ENCODE measurements around the gene ZNF628.

The ZNF628 gene

GRCh38 chr19:55484593-55485438 is 8.4 kb downstream of the ZNF628 start, which contains the start of gene NAT14:
Gene NAT14 (plus strand): TSS chr19:55485188. CDS start chr19:55485709, 521 bp downstream.
- peak; percentile 93 for DNase-seq (ENCODE audit: low read depth, low spot score)

GRCh38 chr19:55485439-55486011 is 9.1 kb downstream of the ZNF628 start:
- DNase-seq (ENCODE audit: low read depth, low spot score): no peak

- peak; percentile 60 for DNase-seq (ENCODE audit: low read depth, low spot score)
These were observed 9.9 kb downstream of the ZNF628 start for GRCh38 chr19:55486043-55486970.

GRCh38 chr19:55486971-55487923 is 10.8 kb downstream of the ZNF628 start:
- peak; percentile 92 for DNase-seq (ENCODE audit: low read depth, low spot score)

- no peak for DNase-seq (ENCODE audit: low read depth, low spot score)
These were observed 11.7 kb downstream of the ZNF628 start, which contains the start of gene SSC5D for GRCh38 chr19:55487924-55488687. Gene SSC5D (plus strand): TSS chr19:55488436. CDS start chr19:55488590, 154 bp downstream.

GRCh38 chr19:55488986-55489710 is 12.7 kb downstream of the ZNF628 start:
- DNase-seq (ENCODE audit: low read depth, low spot score): no peak

- no peak for DNase-seq (ENCODE audit: low read depth, low spot score)
These were observed 13.5 kb downstream of the ZNF628 start for GRCh38 chr19:55489711-55490477.

- DNase-seq (ENCODE audit: low read depth, low spot score): no peak
These were observed 14.3 kb downstream of the ZNF628 start for GRCh38 chr19:55490478-55491432.

- no peak for DNase-seq (ENCODE audit: low read depth, low spot score)
These were observed 15.3 kb downstream of the ZNF628 start for GRCh38 chr19:55491546-55492360.

- no peak for DNase-seq (ENCODE audit: low read depth, low spot score)
These were observed 16.0 kb downstream of the ZNF628 start for GRCh38 chr19:55492362-55492944.

GRCh38 chr19:55493052-55493644 is 16.7 kb downstream of the ZNF628 start:
- no peak for DNase-seq (ENCODE audit: low read depth, low spot score)

- DNase-seq (ENCODE audit: low read depth, low spot score): no peak
These were observed 17.3 kb downstream of the ZNF628 start for GRCh38 chr19:55493645-55494171.

- DNase-seq (ENCODE audit: low read depth, low spot score): no peak
These were observed 17.9 kb downstream of the ZNF628 start for GRCh38 chr19:55494172-55494761.

GRCh38 chr19:55495646-55496349 is 19.4 kb downstream of the ZNF628 start:
- peak; percentile 95 for DNase-seq (ENCODE audit: low read depth, low spot score)
